ENCODE data around the gene PLCG1.
"Not testable (repeated sequence)": the region's sequence is repeated elsewhere in the genome, so short reads cannot be mapped to it uniquely, and the experiment has no call there.

The PLCG1 gene

DNA sequence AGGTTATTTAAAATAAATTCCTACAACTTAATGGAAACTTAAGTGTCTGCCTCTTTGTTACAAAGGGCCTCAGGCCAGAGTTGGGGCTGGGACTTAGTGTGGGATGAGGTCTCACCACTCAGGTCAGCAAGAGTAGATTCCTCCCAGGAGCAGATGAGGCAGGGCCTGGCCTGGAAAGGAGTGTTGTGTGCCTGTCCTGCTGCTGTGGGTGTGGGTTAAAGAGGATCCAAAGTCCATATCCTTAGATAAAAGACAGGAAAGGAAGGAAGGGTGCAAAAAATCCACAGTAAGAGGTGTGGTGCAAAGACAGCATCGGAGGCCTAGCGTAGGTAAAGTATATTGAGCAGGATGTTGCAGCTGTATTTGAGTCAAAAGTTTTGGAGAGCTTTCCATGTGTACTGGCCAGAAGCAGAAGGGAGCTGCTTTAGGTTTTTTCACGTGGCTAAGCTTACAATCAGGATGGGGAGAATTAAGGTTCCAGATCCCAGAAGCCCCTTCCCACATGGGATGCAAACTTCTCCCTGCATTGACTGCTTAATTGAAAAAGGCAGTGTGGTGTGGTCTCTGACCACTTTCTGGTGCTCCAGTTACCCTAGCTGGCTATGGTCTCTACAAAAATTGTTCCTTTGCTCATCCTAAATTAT is 12.8 kb upstream of the PLCG1 start:
- no peak for DNase-seq (ENCODE audit: low read depth)

- DNase-seq (ENCODE audit: low read depth), result no peak
Observed at GRCh38 chr20:41125530-41126457, 11.5 kb upstream of the PLCG1 start.

- no peak for DNase-seq (ENCODE audit: low read depth)
Observed at GRCh38 chr20:41126719-41127118, 10.6 kb upstream of the PLCG1 start.

GRCh38 chr20:41128317-41128716 is 9.0 kb upstream of the PLCG1 start:
- not testable (repeated sequence) for DNase-seq (ENCODE audit: low read depth)

DNA sequence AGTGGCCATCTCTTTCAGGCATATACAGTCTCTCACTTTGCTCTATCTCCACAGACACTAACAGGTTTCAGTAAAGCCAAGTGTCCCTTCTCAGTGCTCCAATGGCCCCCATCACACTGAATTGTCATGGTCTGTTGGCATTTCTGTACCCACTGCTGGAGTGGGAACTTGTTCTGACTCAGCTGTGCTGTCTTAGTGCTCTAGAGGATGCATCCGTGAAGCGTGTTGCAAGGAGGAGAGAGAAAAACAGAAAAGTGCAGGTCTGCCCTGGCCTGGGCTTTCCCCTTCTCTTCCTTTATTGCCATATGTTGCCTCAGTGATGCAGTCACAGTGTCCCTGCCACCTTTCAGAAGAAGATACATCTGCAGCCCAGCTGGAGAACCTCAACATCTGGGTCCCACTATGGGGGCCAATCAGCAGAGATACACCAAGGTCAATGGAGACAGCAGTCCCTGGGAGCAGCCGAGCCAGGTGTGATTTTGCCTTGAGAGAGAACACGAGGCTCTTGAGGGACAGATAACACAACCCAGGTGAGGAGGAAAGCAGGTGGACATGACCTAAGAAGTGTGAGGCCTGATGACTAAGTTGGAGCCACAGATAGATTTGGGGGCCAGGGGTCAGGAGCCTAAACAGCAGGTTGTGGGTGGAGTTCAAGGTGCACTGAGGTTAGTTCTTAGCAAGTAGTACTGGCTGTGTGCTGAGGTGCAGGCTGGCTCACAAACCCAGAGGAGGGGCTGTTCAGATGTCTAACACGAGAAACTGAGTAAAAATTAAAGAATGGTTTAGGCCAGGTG is 5.6 kb upstream of the PLCG1 start:
- no peak for DNase-seq (ENCODE audit: low read depth)

GRCh38 chr20:41132388-41132775 is 5.0 kb upstream of the PLCG1 start:
- DNase-seq (ENCODE audit: low read depth), result not testable (repeated sequence)

DNA sequence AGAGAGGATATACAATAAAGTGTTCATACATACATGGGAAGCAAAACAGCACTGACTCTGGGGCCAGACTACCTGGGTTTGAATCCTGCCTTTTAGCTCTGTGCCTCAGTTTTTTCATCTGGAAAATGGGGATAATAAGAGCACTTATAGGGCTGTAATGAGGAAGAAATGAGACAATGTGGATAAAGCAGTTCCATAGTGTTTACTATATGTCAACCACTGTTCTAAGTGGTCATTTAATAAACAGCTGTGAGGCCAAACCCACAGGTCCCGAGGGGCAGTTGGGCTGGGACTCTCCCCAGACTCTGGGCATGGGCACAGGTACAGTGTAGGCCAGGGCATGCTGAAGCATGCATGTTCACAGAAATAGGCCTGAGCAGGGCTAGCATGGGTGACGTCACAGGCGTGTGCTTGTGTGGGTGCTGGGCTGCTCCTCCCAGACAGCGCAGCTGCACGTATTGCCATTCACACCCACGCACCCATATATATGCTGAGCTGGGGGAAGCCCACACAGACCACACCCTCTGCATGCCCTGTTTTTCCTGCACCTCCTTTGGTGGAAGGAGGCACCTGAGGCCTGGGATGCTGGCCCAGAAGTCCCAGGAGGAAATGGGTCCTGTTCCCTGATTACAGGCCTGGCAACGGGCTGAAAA is 3.5 kb upstream of the PLCG1 start:
- DNase-seq (ENCODE audit: low read depth), result no peak

GRCh38 chr20:41134362-41135186 is 2.8 kb upstream of the PLCG1 start:
- DNase-seq (ENCODE audit: low read depth), result no peak

DNA sequence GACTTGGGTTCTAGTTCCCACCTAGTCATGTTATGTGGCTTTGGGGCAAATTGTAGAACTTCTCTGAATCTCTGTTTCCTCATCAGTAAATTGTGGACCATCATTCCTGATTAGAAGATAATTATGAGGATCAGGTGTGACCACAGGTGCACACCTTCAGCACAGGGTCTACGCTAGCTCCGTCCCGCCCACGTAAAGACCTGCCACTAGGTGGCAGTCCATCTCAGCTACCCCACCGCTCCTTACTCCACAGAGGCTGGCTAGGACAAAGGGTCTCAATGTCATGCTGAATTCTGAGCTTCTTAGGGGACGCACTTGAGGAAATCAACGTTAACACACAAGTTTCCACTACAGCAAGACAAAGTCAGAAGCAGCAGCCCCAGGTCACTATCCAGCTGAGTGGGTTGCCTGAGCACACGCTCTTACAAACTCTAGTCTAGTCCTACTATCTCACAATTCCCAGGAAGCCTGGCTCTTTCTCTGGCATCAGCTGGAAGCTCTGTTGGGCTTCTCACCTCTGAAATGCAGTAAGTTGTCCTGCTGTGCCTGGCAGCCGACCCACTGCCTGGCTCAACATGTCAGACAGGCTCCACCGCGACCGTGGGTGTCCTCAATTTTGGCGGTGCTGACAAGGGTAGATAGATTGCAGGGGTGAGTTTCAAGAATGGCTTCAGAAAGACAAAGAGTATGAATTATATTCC is 2.0 kb upstream of the PLCG1 start:
- no peak for DNase-seq (ENCODE audit: low read depth)

GRCh38 chr20:41135888-41136679 is 1.3 kb upstream of the PLCG1 start:
- no peak for DNase-seq (ENCODE audit: low read depth)

DNA sequence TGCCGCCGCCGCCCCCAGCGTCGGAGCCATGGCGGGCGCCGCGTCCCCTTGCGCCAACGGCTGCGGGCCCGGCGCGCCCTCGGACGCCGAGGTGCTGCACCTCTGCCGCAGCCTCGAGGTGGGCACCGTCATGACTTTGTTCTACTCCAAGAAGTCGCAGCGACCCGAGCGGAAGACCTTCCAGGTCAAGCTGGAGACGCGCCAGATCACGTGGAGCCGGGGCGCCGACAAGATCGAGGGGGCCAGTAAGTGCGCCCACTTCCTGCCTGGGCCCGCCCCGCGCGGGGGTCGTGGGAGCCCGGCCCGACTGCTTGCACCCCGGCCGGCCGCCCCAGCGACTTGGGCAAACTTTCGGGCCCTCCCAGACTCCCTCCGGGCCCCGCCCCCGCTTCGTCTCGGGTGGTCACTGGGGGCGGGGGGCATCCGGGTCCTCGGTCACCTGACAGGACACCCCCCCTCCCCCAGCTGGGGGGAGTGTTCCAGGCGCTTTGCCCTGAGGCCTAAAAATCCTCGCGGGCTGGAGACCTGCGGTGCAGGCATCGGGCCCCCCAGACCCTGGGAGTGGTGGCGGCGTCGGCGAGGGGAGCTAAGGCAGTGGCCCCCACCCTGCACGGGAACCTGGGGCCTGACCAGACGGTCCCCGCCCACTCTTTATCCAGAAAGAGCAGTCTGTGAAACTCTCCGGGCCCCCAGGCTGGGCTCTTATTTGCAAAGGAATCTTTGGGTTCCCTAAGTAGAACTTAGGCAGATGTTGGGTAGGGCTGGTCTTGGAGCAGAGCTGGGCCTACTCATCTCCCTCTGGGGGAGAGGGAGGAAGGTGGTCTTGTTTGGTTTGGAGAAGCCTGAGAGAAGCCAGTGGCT is 501 bp downstream of the PLCG1 start:
- peak; percentile 48 for DNase-seq (ENCODE audit: low read depth)

DNA sequence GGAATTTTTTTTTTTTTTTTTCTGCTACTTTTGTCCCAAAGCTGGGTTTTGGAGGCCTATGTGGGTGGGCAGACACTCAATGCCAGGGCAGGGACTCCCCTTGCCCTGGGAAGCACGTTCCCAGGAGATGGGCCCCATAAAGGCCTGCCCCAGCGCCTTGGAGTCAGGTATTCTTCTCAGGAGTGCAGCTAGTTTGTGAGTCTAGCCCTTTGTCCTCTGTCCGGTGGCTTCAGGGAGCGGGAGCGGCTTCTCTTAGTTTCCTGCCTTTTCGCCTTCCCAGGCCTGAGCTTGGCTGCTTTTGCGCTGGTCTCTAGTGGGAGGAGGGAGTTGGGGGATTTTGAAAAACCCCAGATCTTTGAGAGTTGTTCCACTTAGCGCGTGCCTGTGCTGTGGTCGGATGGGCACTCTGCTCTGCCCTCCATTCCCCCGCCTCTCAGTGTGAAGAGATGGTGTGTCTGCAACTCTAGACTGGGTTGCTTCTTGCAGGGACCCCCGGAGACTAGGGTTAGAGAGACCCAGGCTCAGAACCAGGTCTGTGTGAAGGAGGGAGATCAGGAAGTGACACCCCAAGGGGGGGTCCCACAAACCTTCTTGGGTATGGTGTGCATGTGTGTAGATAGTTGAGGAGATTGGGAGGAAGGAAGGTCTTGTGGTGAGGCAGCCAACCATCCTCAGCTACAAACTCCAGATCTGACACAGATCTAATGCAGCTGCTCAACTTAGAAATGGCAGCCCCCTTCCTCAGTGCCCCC is 1.3 kb downstream of the PLCG1 start:
- DNase-seq (ENCODE audit: low read depth), result no peak

DNA sequence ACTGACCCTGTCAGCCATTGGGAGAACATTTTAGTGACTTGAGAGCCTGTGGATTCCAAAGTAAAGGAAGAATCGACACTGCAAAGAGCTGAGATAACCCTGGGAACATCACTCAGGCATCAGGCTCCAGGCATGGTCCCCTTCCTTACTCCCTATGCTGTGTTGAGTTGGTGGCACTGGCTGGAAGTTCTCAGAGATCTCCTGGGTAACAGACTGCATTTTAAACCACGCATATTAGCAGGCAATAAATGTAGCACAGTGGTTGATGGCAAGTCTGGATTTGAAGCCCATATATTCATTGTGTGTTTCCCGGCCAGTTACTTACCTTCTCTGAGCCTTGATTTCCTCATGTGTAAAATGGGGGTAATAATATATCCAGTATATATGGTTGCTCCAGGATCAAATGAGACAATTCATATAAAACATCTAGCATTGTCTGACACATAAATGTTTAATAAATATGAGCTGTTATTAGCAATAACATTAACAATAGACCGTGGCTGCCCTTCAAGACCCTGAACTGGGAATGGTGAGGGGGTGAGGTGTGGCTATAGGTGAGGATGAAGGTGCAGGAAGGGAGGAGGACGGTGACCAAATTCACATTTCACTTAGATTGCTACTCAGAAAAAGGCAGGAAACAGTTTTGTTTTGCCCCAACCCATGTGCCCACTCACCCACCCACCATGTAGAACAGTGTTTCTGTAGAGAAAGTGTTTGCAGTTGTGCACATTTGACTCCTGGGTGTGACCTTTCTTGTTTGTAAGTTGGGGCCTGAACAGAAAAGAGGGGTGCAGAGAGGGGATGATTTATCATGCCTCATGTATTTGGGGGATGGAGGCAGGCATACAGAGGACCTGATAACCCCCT is 2.1 kb downstream of the PLCG1 start:
- no peak for DNase-seq (ENCODE audit: low read depth)

DNA sequence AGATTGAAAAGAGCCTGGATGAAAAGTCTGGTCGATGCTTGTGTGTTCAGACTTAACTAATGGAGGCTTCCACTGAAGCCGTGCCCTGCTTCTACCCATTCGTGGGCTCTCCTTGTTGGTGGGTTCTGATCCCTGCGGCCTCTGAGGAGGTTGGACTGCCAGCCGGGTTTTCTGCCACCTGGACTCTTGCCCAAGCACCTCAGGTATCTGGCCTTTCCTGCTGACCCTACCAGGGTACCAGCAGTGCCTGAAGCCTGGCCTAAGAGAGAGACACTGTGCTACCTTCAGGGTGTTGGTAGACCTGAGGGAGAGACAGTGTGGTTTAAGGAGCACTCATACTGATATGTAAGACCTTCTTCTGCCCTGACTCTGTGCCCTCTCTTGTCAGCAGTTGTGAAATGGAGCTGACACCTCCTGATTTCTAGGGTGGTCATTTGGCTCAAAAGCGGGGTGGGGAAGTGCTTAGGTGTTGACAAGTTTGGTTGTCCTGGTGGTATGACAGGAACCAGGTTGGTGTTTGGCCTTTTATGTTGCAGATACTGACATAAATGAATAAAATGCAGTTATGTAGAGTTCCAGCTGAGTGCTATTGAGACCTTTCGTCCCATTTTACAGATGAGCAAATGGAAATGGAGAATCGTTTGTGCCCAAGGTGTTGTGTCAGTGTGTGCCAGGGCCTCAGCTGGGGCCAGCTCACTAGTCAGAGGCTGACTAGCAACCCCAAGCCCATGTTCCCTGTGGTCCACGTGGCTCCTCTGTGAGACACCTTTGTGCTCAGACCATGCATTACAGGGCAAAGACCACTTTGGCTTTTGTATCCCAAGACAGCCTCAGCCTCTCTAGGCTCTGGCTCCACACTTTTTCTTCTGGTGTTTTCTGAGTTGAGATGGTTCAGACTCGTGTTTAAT is 3.1 kb downstream of the PLCG1 start:
- no peak for DNase-seq (ENCODE audit: low read depth)

GRCh38 chr20:41141153-41141815 is 3.9 kb downstream of the PLCG1 start:
- DNase-seq (ENCODE audit: low read depth), result no peak

Measured in fibroblast of gingiva (primary cell).